Neural cell (in vitro differentiated cells): Measurements from ENCODE around the gene FADS1. TPM values are rescaled to one million over a fixed set of nuclear protein-coding genes. Genes with fewer than 3 reads are reported as not detected.

Experiments
- H2AFZ ChIP-seq: fragments of 200-600, 300-800 bp; sonication (generic), shearing (Covaris generic); 2 replicates; pipeline ENCODE4 v1.6.0; 2014; ENCODE audit warnings: low read depth, mild to moderate bottlenecking, antibody characterized with exemption, low read length, moderate library complexity
- H3F3A ChIP-seq: fragments of 200-600 bp; shearing (Covaris generic); 2 replicates; pipeline ENCODE4 v1.6.1; 2016; ENCODE audit warnings: mild to moderate bottlenecking, moderate library complexity, mixed read lengths, antibody characterized with exemption, low read length; ENCODE audit not compliant: insufficient read depth, poor library complexity, severe bottlenecking
- H3K27ac ChIP-seq: fragments of 200-600, 300-800 bp; sonication (generic), shearing (Covaris generic); 2 replicates; pipeline ENCODE4 v1.5.1; 2014; ENCODE audit warnings: mild to moderate bottlenecking, low read length, moderate library complexity
- H3K27me3 ChIP-seq: fragments of 300-800, 200-600 bp; sonication (generic), shearing (Covaris generic); 2 replicates; pipeline ENCODE4 v1.6.0; 2014; ENCODE audit warnings: mild to moderate bottlenecking, low read depth, low read length, moderate library complexity; ENCODE audit not compliant: insufficient read depth
- H3K36me3 ChIP-seq: fragments of 300-800, 200-600 bp; sonication (generic), shearing (Covaris generic); 2 replicates; pipeline ENCODE4 v1.5.1; 2014; ENCODE audit warnings: mild to moderate bottlenecking, antibody characterized with exemption, low read length, moderate library complexity; ENCODE audit not compliant: insufficient read depth
- H3K4me2 ChIP-seq: fragments of 300-800, 200-600 bp; sonication (generic), shearing (Covaris generic); 2 replicates; pipeline ENCODE4 v1.6.0; 2014; ENCODE audit warnings: mild to moderate bottlenecking, low read length
- H3K4me3 ChIP-seq: fragments of 300-800, 200-600 bp; sonication (generic), shearing (Covaris generic); 2 replicates; pipeline ENCODE4 v1.5.1; 2014; ENCODE audit warnings: mild to moderate bottlenecking, low read length, moderate library complexity
- H3K79me2 ChIP-seq: fragments of 200-600 bp; shearing (Covaris generic); replicated peaks from 2 replicates; pipeline ENCODE4 v1.6.0; 2014; ENCODE audit warnings: mild to moderate bottlenecking, low read length, moderate library complexity; ENCODE audit not compliant: insufficient read depth
- H3K9ac ChIP-seq: fragments of 300-800, 200-600 bp; sonication (generic), shearing (Covaris generic); 2 replicates; pipeline ENCODE4 v1.6.1; 2016; ENCODE audit warnings: mild to moderate bottlenecking, low read length, mixed read lengths
- H3K9me2 ChIP-seq: fragments of 200-600 bp; shearing (Covaris generic); 2 replicates; pipeline ENCODE4 v1.6.1; 2016; ENCODE audit warnings: mild to moderate bottlenecking, low read length, mixed read lengths; ENCODE audit not compliant: insufficient read depth
- H3K9me3 ChIP-seq: fragments of 200-600, 300-800 bp; sonication (generic), shearing (Covaris generic); 2 replicates; pipeline ENCODE4 v1.6.1; 2016; ENCODE audit warnings: mild to moderate bottlenecking, mixed run types, low read length, moderate library complexity, mixed read lengths
- H4K20me1 ChIP-seq: fragments of 200-600 bp; shearing (Covaris generic); 2 replicates; pipeline ENCODE4 v1.6.1; 2016; ENCODE audit warnings: mild to moderate bottlenecking, mixed run types; ENCODE audit not compliant: insufficient read depth
- EP300 ChIP-seq: fragments of 450-650 bp; conservative IDR thresholded peaks from 2 replicates; pipeline ENCODE4 v1.6.1; 2014; ENCODE audit warnings: antibody characterized with exemption, mild to moderate bottlenecking, moderate library complexity; ENCODE audit not compliant: poor library complexity, severe bottlenecking
- EZH2 ChIP-seq: fragments of 200-600, 300-800 bp; shearing (Covaris generic), sonication (generic); IDR thresholded peaks from 2 replicates; pipeline ENCODE4 v1.6.1; 2014; ENCODE audit warnings: antibody characterized with exemption, low read length, borderline replicate concordance, mild to moderate bottlenecking; ENCODE audit not compliant: insufficient read depth, poor library complexity, severe bottlenecking
- MXI1 ChIP-seq: fragments of 450-650 bp; conservative IDR thresholded peaks from 2 replicates; pipeline ENCODE4 v1.6.1; 2014; ENCODE audit warnings: antibody characterized with exemption, mild to moderate bottlenecking; ENCODE audit not compliant: poor library complexity, severe bottlenecking
- POLR2AphosphoS5 ChIP-seq: IDR thresholded peaks from 2 replicates; pipeline ENCODE4 v1.6.1; 2012
- RAD21 ChIP-seq: fragments of 450-650 bp; conservative IDR thresholded peaks from 2 replicates; pipeline ENCODE4 v1.6.1; 2014; ENCODE audit warnings: antibody characterized with exemption, mild to moderate bottlenecking, moderate library complexity
- SMC3 ChIP-seq: fragments of 450-650 bp; conservative IDR thresholded peaks from 2 replicates; pipeline ENCODE4 v1.6.1; 2014; ENCODE audit warnings: antibody characterized with exemption, mild to moderate bottlenecking, moderate library complexity; ENCODE audit not compliant: poor library complexity
- TAF1 ChIP-seq: IDR thresholded peaks from 2 replicates; pipeline ENCODE4 v1.6.1; 2012; ENCODE audit warnings: low read depth
- polyA plus RNA-seq: library from polyadenylated mRNA; depleted of rRNA; stranded (reverse); fragments of >200 nt; gene quantifications from 2 replicates; pipeline ENCODE4 v1.2.3, GENCODE V29; 2014
- TF ChIP-seq, protein P1 (sequence below): IDR thresholded peaks from 2 replicates; pipeline ENCODE4 v1.6.1; 2012; ENCODE audit warnings: borderline replicate concordance
- TF ChIP-seq, protein P2 (sequence below): fragments of 450-650 bp; IDR thresholded peaks from 2 replicates; pipeline ENCODE4 v1.5.1; 2014; ENCODE audit warnings: antibody characterized with exemption, mild to moderate bottlenecking, moderate library complexity; ENCODE audit not compliant: poor library complexity, severe bottlenecking

Gene FADS1
- polyA plus RNA-seq, 1 donor from 2014 or later, result 102 TPM

DNA sequence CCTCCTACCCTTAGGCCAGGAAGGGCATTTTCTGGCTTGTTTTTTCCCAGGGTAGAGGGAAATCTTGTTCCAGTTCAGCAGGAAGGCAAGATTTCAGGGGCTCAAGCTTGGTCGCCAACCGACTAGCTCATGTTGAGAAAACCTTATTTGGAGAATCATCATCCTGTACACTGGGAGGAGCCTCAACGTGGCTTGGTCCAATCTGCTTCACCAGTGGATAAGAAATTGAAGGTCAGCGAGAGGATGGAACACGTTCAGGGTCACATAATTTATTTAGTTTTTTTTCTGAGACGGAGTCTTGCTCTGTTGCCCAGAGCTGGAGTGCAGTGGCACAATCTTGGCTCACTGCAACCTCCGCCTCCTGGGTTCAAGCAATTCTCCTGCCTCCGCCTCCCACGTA is 31.8 kb upstream of the FADS1 start:
- no peak overlapping the region for H2AFZ ChIP-seq
- no peaks in the 10 kb centered on the region for H3K27me3 ChIP-seq
- H3K9me2 ChIP-seq, result no peaks in the 10 kb centered on the region
- H3K27ac ChIP-seq, result no peak overlapping the region
- no peak overlapping the region for H3K4me2 ChIP-seq
- no peaks in the 10 kb centered on the region for H4K20me1 ChIP-seq
- TF ChIP-seq EP300 (no peak), MXI1 (no peak), SMC3 (no peak), RAD21 (no peak), EZH2 (no peak), POLR2AphosphoS5 (no peak), TAF1 (no peak)
- TF ChIP-seq, protein P1, sequence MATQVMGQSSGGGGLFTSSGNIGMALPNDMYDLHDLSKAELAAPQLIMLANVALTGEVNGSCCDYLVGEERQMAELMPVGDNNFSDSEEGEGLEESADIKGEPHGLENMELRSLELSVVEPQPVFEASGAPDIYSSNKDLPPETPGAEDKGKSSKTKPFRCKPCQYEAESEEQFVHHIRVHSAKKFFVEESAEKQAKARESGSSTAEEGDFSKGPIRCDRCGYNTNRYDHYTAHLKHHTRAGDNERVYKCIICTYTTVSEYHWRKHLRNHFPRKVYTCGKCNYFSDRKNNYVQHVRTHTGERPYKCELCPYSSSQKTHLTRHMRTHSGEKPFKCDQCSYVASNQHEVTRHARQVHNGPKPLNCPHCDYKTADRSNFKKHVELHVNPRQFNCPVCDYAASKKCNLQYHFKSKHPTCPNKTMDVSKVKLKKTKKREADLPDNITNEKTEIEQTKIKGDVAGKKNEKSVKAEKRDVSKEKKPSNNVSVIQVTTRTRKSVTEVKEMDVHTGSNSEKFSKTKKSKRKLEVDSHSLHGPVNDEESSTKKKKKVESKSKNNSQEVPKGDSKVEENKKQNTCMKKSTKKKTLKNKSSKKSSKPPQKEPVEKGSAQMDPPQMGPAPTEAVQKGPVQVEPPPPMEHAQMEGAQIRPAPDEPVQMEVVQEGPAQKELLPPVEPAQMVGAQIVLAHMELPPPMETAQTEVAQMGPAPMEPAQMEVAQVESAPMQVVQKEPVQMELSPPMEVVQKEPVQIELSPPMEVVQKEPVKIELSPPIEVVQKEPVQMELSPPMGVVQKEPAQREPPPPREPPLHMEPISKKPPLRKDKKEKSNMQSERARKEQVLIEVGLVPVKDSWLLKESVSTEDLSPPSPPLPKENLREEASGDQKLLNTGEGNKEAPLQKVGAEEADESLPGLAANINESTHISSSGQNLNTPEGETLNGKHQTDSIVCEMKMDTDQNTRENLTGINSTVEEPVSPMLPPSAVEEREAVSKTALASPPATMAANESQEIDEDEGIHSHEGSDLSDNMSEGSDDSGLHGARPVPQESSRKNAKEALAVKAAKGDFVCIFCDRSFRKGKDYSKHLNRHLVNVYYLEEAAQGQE, result no peak
- TF ChIP-seq, protein P2, sequence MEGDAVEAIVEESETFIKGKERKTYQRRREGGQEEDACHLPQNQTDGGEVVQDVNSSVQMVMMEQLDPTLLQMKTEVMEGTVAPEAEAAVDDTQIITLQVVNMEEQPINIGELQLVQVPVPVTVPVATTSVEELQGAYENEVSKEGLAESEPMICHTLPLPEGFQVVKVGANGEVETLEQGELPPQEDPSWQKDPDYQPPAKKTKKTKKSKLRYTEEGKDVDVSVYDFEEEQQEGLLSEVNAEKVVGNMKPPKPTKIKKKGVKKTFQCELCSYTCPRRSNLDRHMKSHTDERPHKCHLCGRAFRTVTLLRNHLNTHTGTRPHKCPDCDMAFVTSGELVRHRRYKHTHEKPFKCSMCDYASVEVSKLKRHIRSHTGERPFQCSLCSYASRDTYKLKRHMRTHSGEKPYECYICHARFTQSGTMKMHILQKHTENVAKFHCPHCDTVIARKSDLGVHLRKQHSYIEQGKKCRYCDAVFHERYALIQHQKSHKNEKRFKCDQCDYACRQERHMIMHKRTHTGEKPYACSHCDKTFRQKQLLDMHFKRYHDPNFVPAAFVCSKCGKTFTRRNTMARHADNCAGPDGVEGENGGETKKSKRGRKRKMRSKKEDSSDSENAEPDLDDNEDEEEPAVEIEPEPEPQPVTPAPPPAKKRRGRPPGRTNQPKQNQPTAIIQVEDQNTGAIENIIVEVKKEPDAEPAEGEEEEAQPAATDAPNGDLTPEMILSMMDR, result no peak
- peaks cover 5% of the 10 kb centered on the region for H3K36me3 ChIP-seq
- no peak overlapping the region for H3K9ac ChIP-seq
- no peaks in the 10 kb centered on the region for H3F3A ChIP-seq
- no peaks in the 10 kb centered on the region for H3K79me2 ChIP-seq
- H3K9me3 ChIP-seq, result no peaks in the 10 kb centered on the region
- H3K4me3 ChIP-seq, result no peak overlapping the region

DNA sequence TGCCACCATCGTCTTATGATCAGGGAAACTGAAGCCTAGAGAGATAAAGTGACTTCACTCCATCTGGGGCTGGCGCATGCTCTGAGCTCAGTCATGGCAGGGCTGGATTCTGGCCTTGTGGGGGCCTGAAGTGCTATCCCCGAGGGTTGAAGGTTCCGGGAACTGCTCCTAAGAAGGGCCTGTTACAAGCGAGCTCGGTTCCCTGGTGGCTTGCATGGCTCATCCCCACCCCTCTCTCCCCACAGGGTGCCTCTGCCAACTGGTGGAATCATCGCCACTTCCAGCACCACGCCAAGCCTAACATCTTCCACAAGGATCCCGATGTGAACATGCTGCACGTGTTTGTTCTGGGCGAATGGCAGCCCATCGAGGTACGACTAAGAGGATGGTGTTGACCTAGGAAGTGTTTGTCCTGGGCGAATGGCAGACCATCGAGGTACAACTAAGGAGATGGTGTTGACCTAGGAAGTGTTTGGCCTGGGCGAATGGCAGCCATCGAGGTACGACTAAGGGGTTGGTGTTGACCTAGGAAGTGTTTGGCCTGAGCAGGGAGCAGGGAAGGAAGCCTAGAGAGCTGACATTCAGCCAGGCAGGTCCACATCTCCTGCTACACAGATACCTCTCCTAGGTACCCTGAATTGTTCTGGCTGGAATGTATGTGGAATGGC is 31.2 kb upstream of the FADS1 start:
- Histone ChIP-seq H3K27me3 (no peaks in the 10 kb centered on the region), H3K4me2 (no peak overlapping the region), H3K9ac (no peak overlapping the region), H3K27ac (no peak overlapping the region), H3K4me3 (no peak overlapping the region), H3F3A (no peaks in the 10 kb centered on the region), H3K9me3 (no peaks in the 10 kb centered on the region), H2AFZ (no peak overlapping the region), H3K9me2 (no peaks in the 10 kb centered on the region), H3K79me2 (peaks cover under 1% of the 10 kb centered on the region), H4K20me1 (no peaks in the 10 kb centered on the region), H3K36me3 (peaks cover 5% of the 10 kb centered on the region)
- TF ChIP-seq, protein P2, result no peak
- no peak for TF ChIP-seq EZH2
- no peak for TF ChIP-seq MXI1
- TF ChIP-seq SMC3, result no peak
